Panc1 (cell line): ENCODE measurements around the gene TANGO6. TPM values are rescaled to one million over a fixed set of nuclear protein-coding genes. Genes with fewer than 3 reads are reported as not detected.

Source experiments
- ATAC-seq: fragments of 200-7000 bp; cut with Tn5 transposase; 2 replicates; pipeline ENCODE4 v1.9.1; 2020; ENCODE audit warnings: mild to moderate bottlenecking, moderate library complexity
- BruUV-seq: library from RNA; stranded (reverse); fragments of 400-500 nt; replicated peaks from 2 replicates; lab custom pipeline; 2021; lab: Mats Ljungman, UMichigan
- CTCF ChIA-PET: fragments of 300-600 bp; sonication (Branson Sonifier 250); formaldehyde crosslinking; loops from one replicate; lab custom pipeline; 2022; ENCODE audit warnings: antibody characterized with exemption; lab: Charles Lee
- POLR2A ChIA-PET: fragments of 300-600 bp; sonication (Branson Sonifier 250); formaldehyde crosslinking; loops from one replicate; lab custom pipeline; 2022; ENCODE audit warnings: antibody characterized with exemption; lab: Charles Lee
- DNase-seq: peaks from one replicate; pipeline ENCODE4 v3.0.0-alpha.2; 2010; ENCODE audit warnings: low read depth, low spot score
- H3K27ac ChIP-seq: 2 replicates; pipeline ENCODE4 v1.5.1; 2011; ENCODE audit warnings: mild to moderate bottlenecking, low read length, inconsistent platforms
- H3K27me3 ChIP-seq: fragments of 200-500 bp; sonication (Bioruptor generic); 2 replicates; pipeline ENCODE4 v1.6.0; 2014; ENCODE audit warnings: low read length, inconsistent platforms; ENCODE audit not compliant: control insufficient read depth, insufficient read depth
- H3K36me3 ChIP-seq: fragments of 200-500 bp; sonication (Bioruptor generic); 2 replicates; pipeline ENCODE4 v1.5.1; 2014; ENCODE audit warnings: inconsistent platforms, mild to moderate bottlenecking, low read length, moderate library complexity; ENCODE audit not compliant: control insufficient read depth, insufficient read depth
- H3K4me1 ChIP-seq: 2 replicates; pipeline ENCODE4 v1.5.1; 2011; ENCODE audit warnings: inconsistent platforms, mild to moderate bottlenecking, low read length, moderate library complexity; ENCODE audit not compliant: control insufficient read depth, insufficient read depth
- H3K4me3 ChIP-seq, 2 experiments: 2 replicates each; pipeline ENCODE4 v1.5.1; 2011 to 2012; ENCODE audit warnings: low read depth in 2 of 2, low read length in 2 of 2, mild to moderate bottlenecking in 2 of 2, inconsistent platforms in 1 of 2, moderate library complexity in 1 of 2
- H3K9me3 ChIP-seq: fragments of 200-500 bp; sonication (Bioruptor generic); 2 replicates; pipeline ENCODE4 v1.5.1; 2014; ENCODE audit warnings: low read depth, mild to moderate bottlenecking, inconsistent platforms, low read length, moderate library complexity; ENCODE audit not compliant: control insufficient read depth, insufficient read depth
- CTCF ChIP-seq: fragments of 450-650 bp; IDR thresholded peaks from 2 replicates; pipeline ENCODE4 v1.5.1; 2017; ENCODE audit warnings: mild to moderate bottlenecking
- POLR2AphosphoS5 ChIP-seq: IDR thresholded peaks from 2 replicates; pipeline ENCODE4 v1.6.1; 2012; ENCODE audit warnings: mild to moderate bottlenecking, low read depth, low read length, moderate library complexity
- REST ChIP-seq, 2 experiments: IDR thresholded peaks; 2 replicates each; pipeline ENCODE4 v1.6.1; 2011 to 2012; ENCODE audit warnings: low read depth in 2 of 2, control low read depth in 1 of 2, low read length in 1 of 2, mild to moderate bottlenecking in 1 of 2, moderate library complexity in 1 of 2; ENCODE audit not compliant: insufficient read depth in 1 of 2
- SIN3A ChIP-seq: IDR thresholded peaks from 2 replicates; pipeline ENCODE4 v1.6.1; 2012; ENCODE audit warnings: low read depth, mild to moderate bottlenecking, low read length, moderate library complexity, borderline replicate concordance; ENCODE audit not compliant: insufficient read depth
- TCF7L2 ChIP-seq: IDR thresholded peaks from 2 replicates; pipeline ENCODE4 v1.6.1; 2011; ENCODE audit warnings: mild to moderate bottlenecking, low read depth, low read length, inconsistent platforms
- in situ Hi-C: cut with HindIII; loops from 2 replicates; pipeline ENCODE4 v1.10.0; 2016; ENCODE audit warnings: low sequenced_read_pairs, low pct_unique_long_range_greater_than_20kb
- intact Hi-C: fragments of 100-400 bp; cut with micrococcal nuclease; formaldehyde crosslinking; loops from one replicate; pipeline ENCODE4 v1.10.0; 2022; ENCODE audit not compliant: unreplicated experiment
- total RNA-seq: library from RNA; stranded (reverse); gene quantifications from one replicate; pipeline ENCODE4 v1.2.1, GENCODE V29; 2021; ENCODE audit not compliant: unreplicated experiment

Gene TANGO6
- total RNA-seq, 1 experiment from 2014 or later = 11.0 TPM

DNA sequence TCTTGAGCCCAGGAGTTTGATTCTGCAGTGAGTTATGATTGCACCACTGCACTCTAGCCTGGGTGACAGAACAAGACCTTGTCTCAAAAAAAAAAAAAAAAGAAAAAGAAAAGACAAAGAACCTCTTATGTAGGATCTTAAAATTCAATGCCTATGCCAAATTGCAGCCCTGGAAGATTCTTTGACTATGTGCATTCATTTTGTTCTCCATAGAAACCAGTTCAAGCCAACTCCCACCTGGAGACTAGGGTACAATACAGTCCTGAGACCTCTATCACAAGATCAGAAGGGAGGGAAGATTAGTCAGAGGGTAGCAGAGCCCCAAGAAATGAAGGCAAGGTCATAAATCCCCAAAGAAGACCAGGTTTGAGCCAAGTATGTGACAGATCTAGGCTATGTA lies 171.5 kb downstream of the TANGO6 start:
- CTCF ChIA-PET = no interaction called here
- H3K27me3 ChIP-seq = no peaks in the 10 kb centered on the region
- POLR2A ChIA-PET = no interaction called here
- DNase-seq (no peak), ATAC-seq (no peak)
- in situ Hi-C loops = no loop called here
- H3K9me3 ChIP-seq = no peaks in the 10 kb centered on the region
- no peak overlapping the region for H3K27ac ChIP-seq
- H3K4me3 ChIP-seq = no peak overlapping the region
- TF ChIP-seq TCF7L2 (no peak), CTCF (no peak), POLR2AphosphoS5 (no peak), SIN3A (no peak)
- intact Hi-C loops = no loop called here
- no peaks in the 10 kb centered on the region for H3K36me3 ChIP-seq
- peaks cover 6% of the 10 kb centered on the region; the same call in 1 of the 2 replicates for H3K4me1 ChIP-seq
- no TSS peak for BruUV-seq

DNA sequence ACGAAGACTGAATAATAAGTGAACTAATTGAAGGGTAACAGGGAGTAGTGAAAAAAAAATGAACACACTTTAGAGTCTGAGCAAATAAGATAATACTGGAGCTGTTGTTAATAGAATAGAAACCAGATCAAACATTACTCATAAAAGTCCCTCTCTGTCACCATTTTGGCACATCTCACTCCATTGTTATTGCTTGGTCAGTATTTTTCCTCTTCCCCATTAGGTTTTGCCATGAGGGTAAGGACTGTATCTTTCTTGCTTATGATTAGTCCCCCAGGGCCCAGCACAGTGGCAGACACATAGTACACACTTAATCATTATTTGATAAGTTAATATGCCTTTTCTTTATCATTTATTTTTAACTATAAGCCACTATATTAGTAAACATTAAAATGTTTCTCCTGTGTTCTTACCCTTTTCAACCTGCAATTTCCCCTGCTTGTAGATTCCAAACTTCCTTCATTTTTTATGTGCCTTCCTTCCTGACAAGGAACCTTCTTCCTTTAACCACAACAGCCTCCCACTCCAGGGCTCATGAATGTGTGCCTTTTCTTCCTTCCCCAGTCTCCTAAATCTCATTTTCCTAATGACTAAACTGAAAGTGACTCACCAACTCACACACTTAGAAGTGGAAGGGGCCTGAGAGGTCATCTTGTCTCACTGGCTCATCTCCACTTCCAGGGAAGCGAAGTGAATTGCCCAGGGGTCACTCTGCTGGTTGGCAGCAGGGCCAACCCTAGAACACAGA lies 173.9 kb downstream of the TANGO6 start:
- ChIA-PET POLR2A (interaction anchor here (0.6 kb wide), 1 partner anchor 67 kb away, joined by 3 read pairs; no protein-coding TSS in a partner anchor), CTCF (no interaction called here)
- TF ChIP-seq POLR2AphosphoS5 = no peak
- TF ChIP-seq SIN3A = no peak
- TF ChIP-seq REST (IDR thresholded peaks at IDR 0.05; ENCODE audit: insufficient read depth in 1 of 2, low read depth in 2 of 2, low read length in 1 of 2) = no peak
- no peak for TF ChIP-seq TCF7L2
- TF ChIP-seq CTCF = no peak
- in situ Hi-C loops = no loop called here
- H3K9me3 ChIP-seq = no peaks in the 10 kb centered on the region
- BruUV-seq = no TSS peak
- H3K27ac ChIP-seq = no peak overlapping the region
- peak; percentile 80 for ATAC-seq
- DNase-seq = no peak
- intact Hi-C loops = no loop called here
- peaks cover 6% of the 10 kb centered on the region; the same call in 1 of the 2 replicates for H3K4me1 ChIP-seq
- no peak overlapping the region for H3K4me3 ChIP-seq
- no peaks in the 10 kb centered on the region for H3K36me3 ChIP-seq
- no peaks in the 10 kb centered on the region for H3K27me3 ChIP-seq
